Upper lobe of left lung (tissue), 4 donors: ENCODE data around the gene ASIC4.

Source experiments
- CTCF ChIP-seq, 6 experiments: fragments of 450-650 bp in 4 of 6; fragments of 200-600 bp in 2 of 6; sonication (generic) in 2 of 6; IDR thresholded peaks; one replicate each; pipeline ENCODE4 v1.5.1; 2016 to 2019; ENCODE audit warnings: antibody characterized with exemption in 6 of 6
- POLR2A ChIP-seq, 4 donors: fragments of 450-650 bp; IDR thresholded peaks; one replicate each; pipeline ENCODE4 v1.5.1; 2016 to 2017; ENCODE audit warnings: antibody characterized with exemption in 4 of 4, mild to moderate bottlenecking in 2 of 4
- POLR2AphosphoS5 ChIP-seq, 2 donors: sonication (generic); formaldehyde crosslinking; IDR thresholded peaks; one replicate each; pipeline ENCODE4 v1.5.1; 2017; ENCODE audit warnings: antibody characterized with exemption in 2 of 2

- TF ChIP-seq CTCF (IDR thresholded peaks at IDR 0.05): no peak
- no peak for TF ChIP-seq POLR2A (IDR thresholded peaks at IDR 0.05)
- TF ChIP-seq POLR2AphosphoS5 (IDR thresholded peaks at IDR 0.05): no peak
These were observed 38.3 kb downstream of the ASIC4 start for GRCh38 chr2:219552382-219553167.
